ENCODE results near the gene MREG. TPM values are rescaled to one million over a fixed set of nuclear protein-coding genes. Genes with fewer than 3 reads are reported as not detected.

The MREG gene
- total RNA-seq, 2 donors from 2014 or later: 0.35 to 0.41 TPM

DNA sequence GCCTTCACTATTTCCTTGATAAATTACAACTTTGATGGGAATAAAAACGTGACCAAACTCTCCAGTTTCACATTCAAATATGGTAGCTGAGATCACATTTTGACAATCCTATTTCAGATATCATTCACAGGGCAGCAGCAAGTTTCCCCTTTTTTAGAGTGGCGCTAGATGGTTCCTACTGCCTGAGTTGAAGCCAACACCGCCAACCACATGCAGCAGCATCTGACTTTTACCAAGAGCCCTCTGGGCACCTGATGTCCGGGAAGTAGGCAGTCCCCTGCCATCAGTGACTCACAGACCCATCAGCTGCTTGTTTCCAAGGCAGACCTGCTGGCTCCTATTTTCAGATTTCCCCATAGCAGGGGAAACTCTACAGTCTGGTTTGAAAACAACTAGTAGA is 4.0 kb upstream of the MREG start:
- H3K27ac ChIP-seq: no peak overlapping the region
- peaks cover 0 to 13% of the 10 kb centered on the region in 2 donors for H3K4me1 ChIP-seq
- TF ChIP-seq, protein P1, sequence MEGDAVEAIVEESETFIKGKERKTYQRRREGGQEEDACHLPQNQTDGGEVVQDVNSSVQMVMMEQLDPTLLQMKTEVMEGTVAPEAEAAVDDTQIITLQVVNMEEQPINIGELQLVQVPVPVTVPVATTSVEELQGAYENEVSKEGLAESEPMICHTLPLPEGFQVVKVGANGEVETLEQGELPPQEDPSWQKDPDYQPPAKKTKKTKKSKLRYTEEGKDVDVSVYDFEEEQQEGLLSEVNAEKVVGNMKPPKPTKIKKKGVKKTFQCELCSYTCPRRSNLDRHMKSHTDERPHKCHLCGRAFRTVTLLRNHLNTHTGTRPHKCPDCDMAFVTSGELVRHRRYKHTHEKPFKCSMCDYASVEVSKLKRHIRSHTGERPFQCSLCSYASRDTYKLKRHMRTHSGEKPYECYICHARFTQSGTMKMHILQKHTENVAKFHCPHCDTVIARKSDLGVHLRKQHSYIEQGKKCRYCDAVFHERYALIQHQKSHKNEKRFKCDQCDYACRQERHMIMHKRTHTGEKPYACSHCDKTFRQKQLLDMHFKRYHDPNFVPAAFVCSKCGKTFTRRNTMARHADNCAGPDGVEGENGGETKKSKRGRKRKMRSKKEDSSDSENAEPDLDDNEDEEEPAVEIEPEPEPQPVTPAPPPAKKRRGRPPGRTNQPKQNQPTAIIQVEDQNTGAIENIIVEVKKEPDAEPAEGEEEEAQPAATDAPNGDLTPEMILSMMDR (IDR thresholded peaks at IDR 0.05): no peak
- no peaks in the 10 kb centered on the region for H3K27me3 ChIP-seq
- H3K9me3 ChIP-seq: no peaks in the 10 kb centered on the region
- H3K36me3 ChIP-seq: no peaks in the 10 kb centered on the region
- no peak for DNase-seq (ENCODE audit: low spot score)
- no peak overlapping the region for H3K4me3 ChIP-seq

DNA sequence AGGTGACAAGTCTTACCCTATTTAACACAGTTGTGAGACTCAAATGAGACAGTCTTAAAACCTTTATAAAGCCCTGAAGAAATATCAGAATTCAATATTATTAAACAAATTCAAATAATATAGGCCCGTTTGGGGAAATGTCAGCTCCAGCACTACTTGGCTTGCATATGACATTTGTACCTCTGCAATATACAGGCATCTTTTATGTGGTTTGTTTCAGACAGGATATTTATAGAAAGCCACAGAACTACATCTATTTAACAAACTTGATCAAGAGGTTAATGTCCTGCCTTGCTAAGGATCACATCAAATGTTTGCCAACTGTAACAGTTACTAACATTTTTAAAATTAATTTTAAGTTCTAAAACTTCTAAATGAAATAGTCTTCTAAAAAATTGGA is 3.2 kb upstream of the MREG start:
- Histone ChIP-seq H3K27ac (no peak overlapping the region), H3K27me3 (no peaks in the 10 kb centered on the region), H3K9me3 (no peaks in the 10 kb centered on the region), H3K36me3 (no peaks in the 10 kb centered on the region), H3K4me1 (peaks cover 0 to 13% of the 10 kb centered on the region in 2 donors), H3K4me3 (no peak overlapping the region)
- TF ChIP-seq, protein P1 (IDR thresholded peaks at IDR 0.05): no peak
- DNase-seq (ENCODE audit: low spot score): no peak

DNA sequence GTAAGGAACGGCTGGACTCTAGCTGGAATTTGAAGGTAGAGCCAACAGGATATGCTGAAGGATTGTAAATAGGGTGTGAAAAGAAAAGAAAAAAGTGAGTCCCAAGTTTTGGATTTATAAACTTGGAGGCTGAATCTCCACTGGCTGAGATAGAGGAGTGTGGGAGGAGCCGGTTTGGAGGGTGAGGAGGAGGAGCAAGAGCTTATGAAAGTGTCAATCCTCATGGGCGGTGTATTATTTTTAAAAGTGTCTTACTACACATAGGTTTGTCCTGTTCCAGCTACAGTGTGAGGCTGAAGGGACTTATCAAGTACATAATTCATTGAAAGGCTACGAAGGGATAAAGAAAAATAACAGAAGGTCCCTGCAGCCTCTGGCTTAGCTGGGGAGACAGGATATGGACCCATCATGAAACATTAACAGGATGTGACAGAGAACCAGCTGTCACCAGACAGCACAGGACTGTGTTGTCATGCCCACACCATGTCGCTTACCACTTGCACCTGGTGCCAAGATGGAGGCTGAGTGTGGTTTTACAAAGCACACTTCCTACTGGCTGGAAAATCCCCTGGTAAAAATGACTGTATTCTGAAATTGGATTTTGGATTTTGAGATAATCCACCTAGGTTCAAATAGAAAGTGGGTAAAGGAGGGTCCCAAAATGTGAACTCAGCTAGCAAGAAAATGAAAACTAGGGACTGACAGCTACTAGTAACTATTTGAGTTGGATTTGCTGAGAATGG is 2.5 kb upstream of the MREG start:
- TF ChIP-seq, protein P1 (IDR thresholded peaks at IDR 0.05): no peak
- Histone ChIP-seq H3K27me3 (no peaks in the 10 kb centered on the region), H3K27ac (no peak overlapping the region), H3K4me3 (no peak overlapping the region), H3K9me3 (no peaks in the 10 kb centered on the region), H3K4me1 (peaks cover 0 to 13% of the 10 kb centered on the region in 2 donors), H3K36me3 (no peaks in the 10 kb centered on the region)
- DNase-seq (ENCODE audit: low spot score): no peak

DNA sequence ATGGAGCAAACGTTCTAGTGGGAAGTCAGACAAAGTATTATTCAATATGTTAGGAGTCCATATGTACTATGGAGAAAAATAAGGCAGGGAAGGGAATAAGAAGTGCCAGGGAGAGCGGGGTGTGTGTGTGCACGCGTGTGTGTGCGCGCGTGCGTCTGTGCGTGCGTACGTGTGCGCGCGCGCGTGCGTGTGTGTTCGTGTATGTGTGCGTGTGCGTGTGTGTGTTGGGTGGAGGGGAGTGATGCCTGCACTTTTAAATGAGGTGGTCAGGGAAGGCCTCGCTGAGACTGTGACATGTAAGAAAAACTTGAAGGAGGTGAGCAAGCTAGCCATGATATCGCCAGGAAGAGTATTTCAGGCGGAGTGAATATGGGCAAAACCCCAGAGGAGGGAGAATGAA is 1.6 kb upstream of the MREG start:
- Histone ChIP-seq H3K9me3 (no peaks in the 10 kb centered on the region), H3K27ac (no peak overlapping the region), H3K4me1 (peaks cover 0 to 13% of the 10 kb centered on the region in 2 donors), H3K36me3 (no peaks in the 10 kb centered on the region), H3K27me3 (no peaks in the 10 kb centered on the region), H3K4me3 (no peak overlapping the region)
- TF ChIP-seq, protein P1 (IDR thresholded peaks at IDR 0.05): no peak
- no peak for DNase-seq (ENCODE audit: low spot score)

DNA sequence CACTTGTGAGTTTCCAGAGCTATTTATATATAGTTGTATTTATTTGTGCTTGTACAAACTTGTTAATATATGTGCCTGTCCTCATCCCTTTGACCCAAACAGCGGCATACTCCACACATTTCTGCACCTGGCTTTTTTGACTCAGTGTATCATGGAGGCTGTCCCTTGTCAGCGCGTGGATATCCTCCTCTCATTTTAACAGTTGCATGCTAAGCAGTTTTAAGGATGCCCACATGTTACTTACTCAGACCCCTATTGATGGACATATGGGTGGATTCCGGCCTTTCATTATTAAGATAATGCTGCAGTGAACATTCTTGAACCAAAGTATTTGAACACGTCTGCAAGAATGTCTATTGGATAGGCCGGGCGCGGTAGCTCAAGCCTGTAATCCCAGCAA is 655 bp upstream of the MREG start:
- no peak overlapping the region for H3K4me3 ChIP-seq
- no peak overlapping the region for H3K27ac ChIP-seq
- H3K27me3 ChIP-seq: no peaks in the 10 kb centered on the region
- H3K36me3 ChIP-seq: no peaks in the 10 kb centered on the region
- H3K9me3 ChIP-seq: no peaks in the 10 kb centered on the region
- no peak for DNase-seq (ENCODE audit: low spot score)
- TF ChIP-seq, protein P1 (IDR thresholded peaks at IDR 0.05): no peak
- H3K4me1 ChIP-seq: peaks cover 0 to 13% of the 10 kb centered on the region in 2 donors

DNA sequence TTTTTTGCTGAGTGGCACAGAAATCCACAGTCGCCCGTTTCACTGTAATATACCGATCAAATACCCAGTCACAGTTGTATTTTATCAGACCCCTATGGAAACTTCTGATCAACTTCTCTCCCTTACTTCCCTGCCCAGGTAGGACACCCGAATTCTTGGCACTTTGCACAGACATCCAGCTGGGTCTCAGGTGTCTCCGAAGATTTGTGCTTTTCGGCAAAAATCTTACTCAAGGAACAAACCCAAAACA is 596 bp downstream of the MREG start:
- Histone ChIP-seq H3K36me3 (no peaks in the 10 kb centered on the region), H3K27ac (no peak overlapping the region), H3K4me1 (peaks cover 0 to 13% of the 10 kb centered on the region in 2 donors), H3K4me3 (peak overlapping the region; percentile 54 to 61), H3K9me3 (no peaks in the 10 kb centered on the region), H3K27me3 (no peaks in the 10 kb centered on the region)
- DNase-seq (ENCODE audit: low spot score): no peak
- TF ChIP-seq, protein P1 (IDR thresholded peaks at IDR 0.05): no peak

All from right atrium auricular region (tissue), 2 donors.